Suprapubic skin (tissue), 4 donors: ENCODE results near the gene FGFR3. TPM values are rescaled to one million over a fixed set of nuclear protein-coding genes. Genes with fewer than 3 reads are reported as not detected.

Source experiments
- DNase-seq, 2 donors: peaks; one replicate each; pipeline ENCODE4 v3.0.0-alpha.2; 2019; ENCODE audit warnings: low spot score in 2 of 2
- H3K27ac ChIP-seq: fragments of 200-600 bp; sonication (generic); one replicate; pipeline ENCODE4 v1.5.1; 2019
- H3K27me3 ChIP-seq: fragments of 200-600 bp; sonication (generic); one replicate; pipeline ENCODE4 v1.5.1; 2019
- H3K36me3 ChIP-seq: fragments of 200-600 bp; sonication (generic); one replicate; pipeline ENCODE4 v1.5.1; 2019
- H3K4me1 ChIP-seq: fragments of 200-600 bp; sonication (generic); one replicate; pipeline ENCODE4 v1.5.1; 2019
- H3K4me3 ChIP-seq: fragments of 200-600 bp; sonication (generic); one replicate; pipeline ENCODE4 v1.5.1; 2019; ENCODE audit warnings: mild to moderate bottlenecking
- H3K9me3 ChIP-seq: fragments of 200-600 bp; sonication (generic); one replicate; pipeline ENCODE4 v1.5.1; 2019
- EP300 ChIP-seq: sonication (generic); formaldehyde crosslinking; IDR thresholded peaks from one replicate; pipeline ENCODE4 v1.6.1; 2017; ENCODE audit warnings: antibody characterized with exemption
- POLR2A ChIP-seq, 2 donors: fragments of 450-650 bp; IDR thresholded peaks; one replicate each; pipeline ENCODE4 v1.6.1; 2017; ENCODE audit warnings: antibody characterized with exemption in 2 of 2, mild to moderate bottlenecking in 2 of 2, moderate library complexity in 2 of 2
- POLR2AphosphoS5 ChIP-seq, 3 donors: sonication (generic); formaldehyde crosslinking; IDR thresholded peaks; one replicate each; pipeline ENCODE4 v1.6.1; 2017; ENCODE audit warnings: antibody characterized with exemption in 3 of 3
- WGBS: methylation state at CpG from one replicate; pipeline ENCODE4 v1.1.5; 2018; 5-methylcytosine and 5-hydroxymethylcytosine counted together
- total RNA-seq, 4 donors: library from RNA; depleted of rRNA; stranded (reverse); fragments of >200 nt; gene quantifications; one replicate each; pipeline ENCODE4 v1.1.0, GENCODE V29; 2016
- TF ChIP-seq, protein P1 (sequence below), 2 donors: fragments of 200-600 bp in 1 of 2; fragments of 450-650 bp in 1 of 2; sonication (generic) in 1 of 2; IDR thresholded peaks; one replicate each; pipeline ENCODE4 v1.5.1; 2016 to 2019; ENCODE audit warnings: antibody characterized with exemption in 2 of 2, mild to moderate bottlenecking in 1 of 2, moderate library complexity in 1 of 2

The FGFR3 gene
- total RNA-seq, 4 donors from 2014 or later: 511 to 829 (median 662) TPM

DNA sequence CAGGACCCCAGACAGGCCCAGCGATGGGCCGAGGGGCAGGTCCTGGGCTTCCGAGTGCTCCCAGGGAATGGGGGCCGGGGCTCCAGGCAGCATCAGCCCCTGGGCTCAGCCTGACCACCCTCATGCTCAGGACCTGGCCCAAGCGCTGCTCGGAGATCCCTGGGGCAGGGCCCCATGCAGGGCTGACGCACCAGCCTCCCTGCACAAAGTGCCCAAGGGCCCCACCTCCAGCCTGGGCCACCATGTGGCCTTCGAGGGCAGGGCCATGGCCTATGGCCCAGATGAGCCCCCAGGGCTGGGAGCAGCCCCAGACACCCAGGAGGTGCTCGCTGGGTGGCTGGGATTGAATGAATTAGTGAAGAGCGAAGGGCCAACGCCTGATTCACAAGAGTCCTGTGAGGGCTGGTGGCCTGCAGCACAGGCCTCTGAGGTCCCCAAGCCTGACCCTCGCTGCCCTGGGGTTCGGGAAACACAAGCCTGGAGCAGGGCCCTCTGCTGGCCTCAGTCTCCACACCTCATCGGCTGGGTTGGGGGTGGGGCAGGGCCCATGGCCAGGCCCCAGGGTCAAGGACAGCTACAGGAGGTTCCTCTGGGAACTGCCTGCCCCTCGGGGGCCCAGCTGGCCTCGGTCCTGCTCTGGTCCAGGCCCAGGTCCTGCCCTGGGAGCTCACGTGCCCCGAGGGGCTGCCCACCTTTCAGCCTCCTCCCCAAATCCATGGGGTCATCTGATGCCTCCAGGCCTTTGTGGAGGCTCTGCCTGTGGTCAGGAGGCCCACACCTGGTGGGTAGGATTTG lies 13.3 kb upstream of the FGFR3 start:
- TF ChIP-seq, protein P1, sequence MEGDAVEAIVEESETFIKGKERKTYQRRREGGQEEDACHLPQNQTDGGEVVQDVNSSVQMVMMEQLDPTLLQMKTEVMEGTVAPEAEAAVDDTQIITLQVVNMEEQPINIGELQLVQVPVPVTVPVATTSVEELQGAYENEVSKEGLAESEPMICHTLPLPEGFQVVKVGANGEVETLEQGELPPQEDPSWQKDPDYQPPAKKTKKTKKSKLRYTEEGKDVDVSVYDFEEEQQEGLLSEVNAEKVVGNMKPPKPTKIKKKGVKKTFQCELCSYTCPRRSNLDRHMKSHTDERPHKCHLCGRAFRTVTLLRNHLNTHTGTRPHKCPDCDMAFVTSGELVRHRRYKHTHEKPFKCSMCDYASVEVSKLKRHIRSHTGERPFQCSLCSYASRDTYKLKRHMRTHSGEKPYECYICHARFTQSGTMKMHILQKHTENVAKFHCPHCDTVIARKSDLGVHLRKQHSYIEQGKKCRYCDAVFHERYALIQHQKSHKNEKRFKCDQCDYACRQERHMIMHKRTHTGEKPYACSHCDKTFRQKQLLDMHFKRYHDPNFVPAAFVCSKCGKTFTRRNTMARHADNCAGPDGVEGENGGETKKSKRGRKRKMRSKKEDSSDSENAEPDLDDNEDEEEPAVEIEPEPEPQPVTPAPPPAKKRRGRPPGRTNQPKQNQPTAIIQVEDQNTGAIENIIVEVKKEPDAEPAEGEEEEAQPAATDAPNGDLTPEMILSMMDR (IDR thresholded peaks at IDR 0.05): no peak
- TF ChIP-seq POLR2AphosphoS5 (IDR thresholded peaks at IDR 0.05) (no peak), EP300 (no peak), POLR2A (IDR thresholded peaks at IDR 0.05) (no peak)
- Histone ChIP-seq H3K36me3 (no peaks in the 10 kb centered on the region), H3K4me3 (no peak overlapping the region), H3K4me1 (peaks cover 60% of the 10 kb centered on the region), H3K9me3 (no peaks in the 10 kb centered on the region), H3K27me3 (peaks cover 3% of the 10 kb centered on the region), H3K27ac (no peak overlapping the region)
- DNase-seq: no peak
- WGBS: 70% methylated on average over 2 of the region's 18 CpGs

DNA sequence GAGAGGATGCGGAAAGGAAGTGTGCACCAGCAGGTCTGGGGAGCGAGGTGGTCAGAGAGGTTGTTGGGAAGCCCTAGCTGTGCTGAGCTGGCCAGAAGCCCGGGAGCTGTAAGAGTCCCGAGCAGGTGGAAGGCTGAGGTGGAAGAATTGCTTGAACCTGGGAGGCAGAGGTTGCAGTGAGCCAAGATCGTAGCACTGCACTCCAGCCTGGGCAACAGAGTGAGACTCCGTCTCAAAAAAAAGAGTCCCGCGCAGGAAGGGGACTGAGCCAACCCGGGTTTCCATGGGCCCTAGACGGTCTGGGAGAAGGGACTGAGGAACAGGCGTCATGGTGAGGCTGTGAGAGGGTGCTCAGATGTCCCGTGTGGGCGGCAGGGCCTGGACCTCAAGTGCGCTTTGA lies 12.7 kb upstream of the FGFR3 start:
- Histone ChIP-seq H3K36me3 (no peaks in the 10 kb centered on the region), H3K27ac (no peak overlapping the region), H3K27me3 (peaks cover 3% of the 10 kb centered on the region), H3K4me1 (peaks cover 67% of the 10 kb centered on the region), H3K9me3 (no peaks in the 10 kb centered on the region), H3K4me3 (no peak overlapping the region)
- no peak for DNase-seq
- 73% methylated on average over 11 of the region's 14 CpGs for WGBS
- TF ChIP-seq EP300: no peak
- no peak for TF ChIP-seq POLR2AphosphoS5 (IDR thresholded peaks at IDR 0.05)
- TF ChIP-seq, protein P1 (IDR thresholded peaks at IDR 0.05): no peak
- no peak for TF ChIP-seq POLR2A (IDR thresholded peaks at IDR 0.05)

DNA sequence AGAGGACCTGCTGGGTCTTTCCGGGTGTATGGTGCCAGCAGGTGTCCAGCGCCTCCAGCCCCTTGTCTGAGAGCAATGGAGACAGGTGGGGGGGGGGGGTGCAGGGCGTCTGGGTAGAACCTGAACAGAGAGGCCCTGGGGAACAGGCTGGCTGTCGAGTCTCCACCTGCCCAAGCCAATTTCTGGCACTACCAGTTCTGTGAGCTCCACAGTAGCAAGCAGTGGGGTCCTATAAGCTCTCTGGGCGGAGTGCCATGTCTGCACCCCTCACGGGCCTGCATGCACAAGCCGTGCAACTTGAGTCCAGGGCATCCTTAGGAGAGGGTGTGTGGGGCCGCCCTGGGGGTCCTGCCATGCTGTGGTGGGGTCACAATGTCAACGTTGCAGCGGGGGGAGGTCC lies 10.1 kb upstream of the FGFR3 start:
- Histone ChIP-seq H3K4me3 (no peak overlapping the region), H3K27me3 (peaks cover 7% of the 10 kb centered on the region), H3K36me3 (no peaks in the 10 kb centered on the region), H3K9me3 (no peaks in the 10 kb centered on the region), H3K27ac (peak overlapping the region; percentile 28), H3K4me1 (peaks cover 77% of the 10 kb centered on the region)
- DNase-seq: no peak
- whole genome bisulfite sequencing: 70% methylated on average over 3 of the region's 10 CpGs
- TF ChIP-seq POLR2A (IDR thresholded peaks at IDR 0.05): no peak
- TF ChIP-seq, protein P1 (IDR thresholded peaks at IDR 0.05): no peak
- TF ChIP-seq POLR2AphosphoS5 (IDR thresholded peaks at IDR 0.05): no peak
- TF ChIP-seq EP300: no peak

DNA sequence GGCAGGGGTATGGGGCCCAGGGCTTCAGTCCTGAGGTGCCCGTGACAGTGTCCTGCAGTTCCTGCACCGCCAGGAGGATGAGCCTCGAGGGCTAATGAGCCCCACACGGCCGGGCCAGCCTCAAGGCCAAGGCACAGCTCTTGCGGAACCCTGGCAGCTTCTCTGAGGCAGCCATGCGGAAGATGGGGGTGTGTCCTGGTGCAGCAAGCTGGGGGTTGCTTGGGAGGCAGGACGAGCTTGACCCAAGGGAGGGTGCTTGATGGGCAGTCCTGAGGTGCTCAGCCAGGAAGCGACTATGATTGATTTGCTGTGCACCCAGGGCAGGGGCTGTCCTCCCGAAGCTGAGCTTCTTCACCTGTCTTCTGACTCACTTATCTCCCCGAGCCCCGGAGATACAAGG lies 9.1 kb upstream of the FGFR3 start:
- WGBS: 59% methylated on average over 7 of the region's 12 CpGs
- TF ChIP-seq POLR2AphosphoS5 (IDR thresholded peaks at IDR 0.05) (no peak), EP300 (no peak), POLR2A (IDR thresholded peaks at IDR 0.05) (no peak)
- TF ChIP-seq, protein P1 (IDR thresholded peaks at IDR 0.05): no peak
- H3K4me1 ChIP-seq: peaks cover 76% of the 10 kb centered on the region
- peak overlapping the region; percentile 77 for H3K27ac ChIP-seq
- H3K36me3 ChIP-seq: no peaks in the 10 kb centered on the region
- peaks cover 5% of the 10 kb centered on the region for H3K27me3 ChIP-seq
- no peaks in the 10 kb centered on the region for H3K9me3 ChIP-seq
- DNase-seq: no peak
- H3K4me3 ChIP-seq: no peak overlapping the region

DNA sequence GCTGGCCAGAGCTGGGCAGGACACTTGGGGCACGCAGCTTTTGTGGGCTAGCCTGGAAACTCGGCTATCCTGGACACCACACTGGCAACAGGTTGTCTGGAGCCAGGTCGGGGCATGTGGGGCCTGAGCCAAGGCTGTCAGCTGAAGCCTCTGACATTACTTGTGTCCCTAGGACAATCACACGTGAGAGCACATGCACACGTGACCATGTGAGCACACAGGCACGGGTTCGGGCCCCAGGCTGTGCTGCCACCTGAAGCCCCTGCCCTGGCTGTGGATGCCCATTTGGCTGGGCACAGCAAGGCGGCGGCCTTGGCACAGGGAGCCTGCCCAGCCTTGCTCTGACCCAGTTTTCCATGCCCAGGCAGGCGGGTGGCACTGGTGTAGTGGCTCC lies 8.7 kb upstream of the FGFR3 start:
- Histone ChIP-seq H3K9me3 (no peaks in the 10 kb centered on the region), H3K27ac (peak overlapping the region; percentile 77), H3K27me3 (peaks cover 5% of the 10 kb centered on the region), H3K36me3 (no peaks in the 10 kb centered on the region), H3K4me3 (no peak overlapping the region), H3K4me1 (peaks cover 80% of the 10 kb centered on the region)
- TF ChIP-seq POLR2A (IDR thresholded peaks at IDR 0.05): no peak
- no peak for TF ChIP-seq POLR2AphosphoS5 (IDR thresholded peaks at IDR 0.05)
- no peak for TF ChIP-seq EP300
- TF ChIP-seq, protein P1 (IDR thresholded peaks at IDR 0.05): no peak
- no peak for DNase-seq
- 60% methylated on average over 1 of the region's 10 CpGs for WGBS
